ENCODE results near the gene C1QTNF4.
"Not testable (repeated sequence)": the region's sequence is repeated elsewhere in the genome, so short reads cannot be mapped to it uniquely, and the experiment has no call there.

C1QTNF4 gene

DNA sequence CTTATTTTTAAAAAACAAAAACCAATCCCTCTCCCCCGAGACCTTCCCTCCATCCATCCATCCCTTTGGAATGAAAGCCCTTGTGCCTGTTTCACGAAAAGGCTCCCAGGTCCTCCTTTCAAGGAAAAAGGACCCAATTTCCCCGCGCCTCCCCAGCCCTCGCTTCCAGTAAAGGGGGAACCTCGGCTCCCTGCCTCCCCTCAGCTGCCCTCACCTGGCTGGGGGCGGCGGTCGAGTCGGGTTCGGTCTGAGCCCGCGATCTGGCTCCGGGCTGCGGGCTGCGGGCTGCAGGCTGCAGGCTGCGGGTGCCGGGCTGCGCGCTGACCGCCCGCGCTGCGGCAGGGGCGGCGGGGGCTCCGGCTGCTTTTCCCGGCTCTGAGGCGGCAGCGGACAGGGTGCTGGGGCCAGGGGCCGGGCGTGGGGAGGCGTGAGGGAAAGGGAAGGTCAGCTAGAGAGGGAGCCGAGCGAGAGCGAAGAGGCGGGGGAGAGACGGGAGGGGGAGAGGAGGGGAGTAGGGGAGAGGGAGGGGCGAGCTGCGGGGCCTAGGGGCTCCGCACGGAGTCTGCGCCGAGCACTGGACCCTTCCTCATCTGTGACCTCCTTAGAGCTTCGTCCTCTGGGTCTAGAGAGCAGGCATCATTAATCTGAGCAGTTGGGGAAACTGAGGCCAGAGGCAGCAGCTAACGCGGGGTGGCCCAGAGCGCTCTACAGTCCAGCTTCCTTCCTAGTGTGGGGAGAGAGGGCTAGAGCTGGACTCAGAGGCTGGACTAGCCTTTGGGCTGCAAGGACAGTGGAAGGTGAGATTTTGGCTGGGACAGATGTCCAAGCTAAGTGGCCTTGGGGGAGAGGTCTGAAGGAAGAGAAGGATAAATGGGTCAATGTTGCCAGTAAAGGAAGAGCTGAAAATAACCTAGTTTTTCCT lies at the start of gene C1QTNF4:
Gene C1QTNF4, minus strand, starts transcription at position 478 of the 922 bp plus-strand sequence. CDS start 3,601 bp downstream, outside the sequence.
- ChIA-PET CTCF (interaction anchor here (0.6 to 1.4 kb wide), 2 partner anchors 23 to 180 kb away, joined by 3 to 5 read pairs; no protein-coding TSS in a partner anchor), POLR2A (ENCODE audit: low non-redundant PET) (interaction anchor here (0.5 kb wide), 1 partner anchor 1199 kb away, joined by 3 read pairs; no protein-coding TSS in a partner anchor)
- no peak for DNase-seq (ENCODE audit: low spot score)
- TF ChIP-seq, protein P1, sequence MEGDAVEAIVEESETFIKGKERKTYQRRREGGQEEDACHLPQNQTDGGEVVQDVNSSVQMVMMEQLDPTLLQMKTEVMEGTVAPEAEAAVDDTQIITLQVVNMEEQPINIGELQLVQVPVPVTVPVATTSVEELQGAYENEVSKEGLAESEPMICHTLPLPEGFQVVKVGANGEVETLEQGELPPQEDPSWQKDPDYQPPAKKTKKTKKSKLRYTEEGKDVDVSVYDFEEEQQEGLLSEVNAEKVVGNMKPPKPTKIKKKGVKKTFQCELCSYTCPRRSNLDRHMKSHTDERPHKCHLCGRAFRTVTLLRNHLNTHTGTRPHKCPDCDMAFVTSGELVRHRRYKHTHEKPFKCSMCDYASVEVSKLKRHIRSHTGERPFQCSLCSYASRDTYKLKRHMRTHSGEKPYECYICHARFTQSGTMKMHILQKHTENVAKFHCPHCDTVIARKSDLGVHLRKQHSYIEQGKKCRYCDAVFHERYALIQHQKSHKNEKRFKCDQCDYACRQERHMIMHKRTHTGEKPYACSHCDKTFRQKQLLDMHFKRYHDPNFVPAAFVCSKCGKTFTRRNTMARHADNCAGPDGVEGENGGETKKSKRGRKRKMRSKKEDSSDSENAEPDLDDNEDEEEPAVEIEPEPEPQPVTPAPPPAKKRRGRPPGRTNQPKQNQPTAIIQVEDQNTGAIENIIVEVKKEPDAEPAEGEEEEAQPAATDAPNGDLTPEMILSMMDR (conservative IDR thresholded peaks at IDR 0.05; ENCODE audit: low read depth): no peak
- H3K27ac ChIP-seq: no peak within 1 kb of the TSS

DNA sequence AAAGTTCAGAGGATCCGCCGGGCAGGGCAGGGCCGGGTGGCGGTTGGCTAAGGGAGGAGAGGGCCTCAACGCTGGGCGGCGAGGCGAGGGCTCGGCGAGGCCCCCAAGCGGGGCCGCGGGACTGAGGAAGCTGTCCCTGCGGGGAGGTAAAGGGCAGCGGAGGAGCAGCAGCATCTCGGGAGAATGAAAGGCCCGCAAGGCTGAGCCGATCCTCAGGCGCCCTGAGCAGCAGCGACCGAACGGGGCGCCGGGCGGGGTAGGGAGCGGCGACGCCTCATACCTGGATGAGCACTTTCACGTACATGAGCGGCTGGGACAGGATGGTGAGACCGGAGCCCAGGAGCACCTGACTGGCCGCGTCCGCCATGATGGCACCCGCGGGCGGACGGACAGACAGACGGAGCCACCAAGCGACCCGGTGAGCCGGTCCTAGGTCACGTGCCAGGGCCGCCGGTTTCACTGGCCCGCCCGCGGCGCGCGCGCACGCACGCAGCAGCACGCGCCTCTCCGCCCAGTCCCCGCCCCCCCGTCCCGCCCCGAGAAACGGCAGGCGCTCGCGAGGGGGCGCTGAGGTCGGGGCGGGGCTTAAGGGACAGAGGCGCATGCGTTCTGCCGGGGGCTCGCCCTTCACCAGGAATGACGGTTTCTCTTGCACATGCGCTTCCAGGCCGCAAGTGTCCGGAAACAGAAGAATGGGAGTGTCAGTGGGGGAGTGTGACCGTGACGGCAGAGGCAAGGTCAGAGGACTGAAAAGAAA lies 48.1 kb upstream of the C1QTNF4 start, which contains the start of gene MTCH2:
Gene MTCH2, minus strand, starts transcription at position 461 of the 757 bp plus-strand sequence. Its CDS starts 94 bp downstream, at position 367.
- peak; percentile 97 for DNase-seq (ENCODE audit: low spot score)
- peak within 1 kb of the TSS; percentile 87 for H3K27ac ChIP-seq
- ChIA-PET POLR2A (ENCODE audit: low non-redundant PET) (no interaction called here), CTCF (interaction anchor here (0.6 kb wide), 1 partner anchor 72 kb away, joined by 4 read pairs; no protein-coding TSS in a partner anchor)
- TF ChIP-seq, protein P1 (conservative IDR thresholded peaks at IDR 0.05; ENCODE audit: low read depth): peak; percentile 44; the same call in 1 of the 2 replicates

DNA sequence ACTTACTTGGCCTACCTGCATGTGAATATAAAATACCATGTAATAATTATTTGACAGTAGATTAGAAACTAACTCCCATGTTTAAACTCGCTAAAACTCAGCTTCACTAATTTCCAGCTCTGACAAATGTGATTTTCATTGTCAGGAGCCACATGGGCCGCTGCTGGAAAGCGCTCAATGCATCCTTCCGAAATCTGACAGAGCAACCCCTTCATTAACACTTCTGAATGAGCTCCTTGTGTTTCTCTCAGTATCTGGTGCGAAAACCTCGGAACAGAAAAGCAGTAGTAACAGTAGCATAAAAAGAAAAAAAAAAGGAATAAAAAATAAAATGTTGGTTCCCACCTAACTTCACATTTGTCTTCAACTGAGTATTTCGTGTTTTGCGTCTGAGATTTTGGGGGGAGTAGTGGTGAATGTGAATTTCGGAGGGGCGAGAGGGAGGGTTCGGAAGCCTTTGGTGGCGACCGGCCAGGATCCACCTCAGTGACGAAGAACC lies 47.4 kb upstream of the C1QTNF4 start:
- TF ChIP-seq, protein P1 (conservative IDR thresholded peaks at IDR 0.05; ENCODE audit: low read depth): no peak
- H3K27ac ChIP-seq: peak overlapping the region; percentile 87
- no peak for DNase-seq (ENCODE audit: low spot score)
- ChIA-PET POLR2A (ENCODE audit: low non-redundant PET) (no interaction called here), CTCF (no interaction called here)

DNA sequence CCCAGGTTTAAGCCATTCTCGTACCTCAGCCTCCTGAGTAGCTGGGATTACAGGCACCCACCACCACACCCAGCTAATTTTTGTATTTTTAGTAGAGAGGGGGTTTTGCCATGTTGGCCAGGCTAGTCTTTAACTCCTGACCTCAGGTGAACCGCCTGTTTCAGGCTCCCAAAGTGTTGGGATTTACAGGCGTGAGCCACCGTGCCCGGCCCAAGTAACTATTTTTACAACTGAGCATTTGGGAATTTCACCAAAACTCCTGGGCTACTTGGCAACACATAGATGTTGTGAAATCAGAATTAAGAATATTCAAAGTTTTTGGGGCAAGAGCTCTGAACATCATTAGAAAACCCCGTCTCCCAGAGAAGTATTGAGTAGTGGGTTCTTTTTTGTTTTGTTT lies 46.3 kb upstream of the C1QTNF4 start:
- H3K27ac ChIP-seq: peak overlapping the region; percentile 37
- DNase-seq (ENCODE audit: low spot score); CTCF ChIA-PET; POLR2A ChIA-PET (ENCODE audit: low non-redundant PET): not testable (repeated sequence)

DNA sequence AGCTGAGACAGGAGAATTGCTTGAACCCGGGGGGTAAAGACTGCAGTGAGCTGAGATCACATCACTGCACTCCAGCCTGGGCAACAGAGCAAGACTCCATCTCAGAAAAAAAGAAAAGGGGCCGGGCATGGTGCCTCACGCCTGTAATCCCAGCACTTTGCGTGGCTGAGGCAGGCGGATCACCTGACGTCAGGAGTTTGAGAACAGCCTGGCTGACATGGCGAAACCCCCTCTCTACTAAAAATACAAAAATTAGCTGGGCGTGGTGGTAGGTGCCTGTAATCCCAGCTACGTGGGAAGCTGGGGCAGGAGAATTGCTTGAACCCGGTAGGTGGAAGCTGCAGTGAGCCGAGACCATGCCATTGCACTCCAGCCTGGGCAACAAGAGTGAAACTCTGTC lies 42.1 kb upstream of the C1QTNF4 start:
- DNase-seq (ENCODE audit: low spot score); H3K27ac ChIP-seq; POLR2A ChIA-PET (ENCODE audit: low non-redundant PET): not testable (repeated sequence)
- CTCF ChIA-PET: interaction anchor here (0.6 to 0.7 kb wide), 2 partner anchors 12 to 778 kb away, joined by 3 read pairs; no protein-coding TSS in a partner anchor

DNA sequence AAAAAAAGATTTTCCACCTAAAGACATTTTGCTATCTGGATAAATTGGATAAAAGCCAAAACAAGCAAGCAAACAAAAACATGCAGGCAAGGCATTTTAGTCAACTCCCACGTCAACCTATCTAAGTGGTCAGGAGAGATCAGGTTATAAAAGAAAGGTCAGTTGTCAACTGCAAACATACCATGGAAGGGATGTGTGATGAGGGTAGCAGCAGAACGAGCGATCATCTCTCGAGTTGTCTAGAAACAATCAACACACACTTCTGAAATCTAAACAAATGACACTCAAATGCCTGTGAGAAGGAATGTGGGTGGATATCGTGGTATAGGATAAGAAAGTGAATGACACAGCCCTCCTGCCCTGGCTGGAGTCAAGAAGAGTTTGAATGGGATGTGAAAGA lies 37.3 kb upstream of the C1QTNF4 start:
- no peak overlapping the region for H3K27ac ChIP-seq
- ChIA-PET POLR2A (ENCODE audit: low non-redundant PET) (no interaction called here), CTCF (no interaction called here)
- TF ChIP-seq, protein P1 (conservative IDR thresholded peaks at IDR 0.05; ENCODE audit: low read depth): no peak
- no peak for DNase-seq (ENCODE audit: low spot score)

DNA sequence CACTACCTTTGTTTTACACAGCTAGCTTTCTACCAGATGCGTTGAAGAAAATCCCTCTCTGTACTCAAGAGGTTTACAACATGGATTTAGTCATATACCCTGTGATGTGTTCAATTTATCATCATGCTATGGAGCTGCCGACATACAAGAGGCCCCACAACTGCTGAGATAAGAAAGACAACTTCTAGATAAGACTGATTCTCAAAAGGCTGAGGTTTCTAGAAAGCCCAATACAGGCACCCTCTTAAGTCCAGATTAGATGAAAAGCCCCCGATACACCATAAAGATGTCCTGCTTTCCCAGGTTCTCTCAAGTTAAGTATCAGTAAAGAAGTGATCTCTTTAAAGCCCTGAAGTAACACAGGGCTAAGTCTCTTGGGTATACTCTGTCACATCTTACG lies 33.8 kb upstream of the C1QTNF4 start:
- CTCF ChIA-PET: no interaction called here
- DNase-seq (ENCODE audit: low spot score): no peak
- POLR2A ChIA-PET (ENCODE audit: low non-redundant PET): no interaction called here
- TF ChIP-seq, protein P1 (conservative IDR thresholded peaks at IDR 0.05; ENCODE audit: low read depth): no peak
- no peak overlapping the region for H3K27ac ChIP-seq

Data from RWPE1 (cell line).